ENCODE data around the gene PPP6R2.
A peak's percentile ranks its signal among the peaks of the same experiment; 100 is the strongest.

PPP6R2 gene

GRCh38 chr22:50471962-50472361 is 128.8 kb downstream of the PPP6R2 start:
- no peak overlapping the region for H3K4me3 ChIP-seq (ENCODE audit: low read depth, low read length)
- no peak for TF ChIP-seq CTCF (IDR thresholded peaks at IDR 0.05; ENCODE audit: control insufficient read depth, extremely low read depth, insufficient read depth)
- no peak for DNase-seq (ENCODE audit: low read depth)

- peak overlapping the region; percentile 80; the same call in 1 of the 2 replicates for H3K4me3 ChIP-seq (ENCODE audit: low read depth, low read length)
- peak; percentile 23; the same call in 1 of the 2 replicates for TF ChIP-seq CTCF (IDR thresholded peaks at IDR 0.05; ENCODE audit: control insufficient read depth, extremely low read depth, insufficient read depth)
- DNase-seq (ENCODE audit: low read depth), result no peak
These were observed 130.0 kb downstream of the PPP6R2 start for GRCh38 chr22:50473088-50473487.

- no peak for TF ChIP-seq CTCF (IDR thresholded peaks at IDR 0.05; ENCODE audit: control insufficient read depth, extremely low read depth, insufficient read depth)
- DNase-seq (ENCODE audit: low read depth), result no peak
- H3K4me3 ChIP-seq (ENCODE audit: low read depth, low read length), result peak overlapping the region; percentile 80
These were observed 130.9 kb downstream of the PPP6R2 start for GRCh38 chr22:50473855-50474671.

GRCh38 chr22:50474710-50475651 is 131.9 kb downstream of the PPP6R2 start, which contains the start of gene SBF1:
Gene SBF1, minus strand, starts transcription at chr22:50475035. Its CDS starts 195 bp downstream, at chr22:50474840.
- DNase-seq (ENCODE audit: low read depth), result peak; percentile 54

GRCh38 chr22:50475652-50476002 is 132.5 kb downstream of the PPP6R2 start:
- H3K4me3 ChIP-seq (ENCODE audit: low read depth, low read length), result peak overlapping the region; percentile 80
- TF ChIP-seq CTCF (IDR thresholded peaks at IDR 0.05; ENCODE audit: control insufficient read depth, extremely low read depth, insufficient read depth), result no peak

More at GRCh38 chr22:50474710-50475651, 131.9 kb downstream of the PPP6R2 start, which contains the start of gene SBF1:
- peak within 1 kb of the TSS; percentile 80 for H3K4me3 ChIP-seq (ENCODE audit: low read depth, low read length)
- TF ChIP-seq CTCF (IDR thresholded peaks at IDR 0.05; ENCODE audit: control insufficient read depth, extremely low read depth, insufficient read depth), result no peak

GRCh38 chr22:50476868-50477267 is 133.7 kb downstream of the PPP6R2 start:
- no peak overlapping the region for H3K4me3 ChIP-seq (ENCODE audit: low read depth, low read length)
- no peak for DNase-seq (ENCODE audit: low read depth)
- no peak for TF ChIP-seq CTCF (IDR thresholded peaks at IDR 0.05; ENCODE audit: control insufficient read depth, extremely low read depth, insufficient read depth)

More at GRCh38 chr22:50475652-50476002, 132.5 kb downstream of the PPP6R2 start:
- no peak for DNase-seq (ENCODE audit: low read depth)

Data from LNCaP clone FGC (cell line).